ENCODE measurements around the gene CDH4.

DNA sequence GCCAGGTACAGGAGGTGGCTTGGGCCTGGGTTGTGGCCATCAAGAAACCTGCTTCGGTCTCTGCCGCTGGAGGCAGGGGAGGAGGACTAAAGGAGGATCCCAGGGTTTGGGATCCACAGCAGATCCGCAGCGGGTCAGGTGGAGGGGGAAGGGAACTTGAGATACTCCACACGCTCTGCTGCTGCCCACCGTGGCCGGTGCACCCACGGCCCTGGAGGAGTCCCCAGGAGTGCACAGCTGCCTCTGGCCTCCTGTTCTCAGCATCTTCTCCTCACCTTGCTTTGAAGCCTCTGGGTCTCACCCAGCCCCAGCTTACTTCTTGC, 286.8 kb downstream of the CDH4 start:
- TF ChIP-seq, protein P1, sequence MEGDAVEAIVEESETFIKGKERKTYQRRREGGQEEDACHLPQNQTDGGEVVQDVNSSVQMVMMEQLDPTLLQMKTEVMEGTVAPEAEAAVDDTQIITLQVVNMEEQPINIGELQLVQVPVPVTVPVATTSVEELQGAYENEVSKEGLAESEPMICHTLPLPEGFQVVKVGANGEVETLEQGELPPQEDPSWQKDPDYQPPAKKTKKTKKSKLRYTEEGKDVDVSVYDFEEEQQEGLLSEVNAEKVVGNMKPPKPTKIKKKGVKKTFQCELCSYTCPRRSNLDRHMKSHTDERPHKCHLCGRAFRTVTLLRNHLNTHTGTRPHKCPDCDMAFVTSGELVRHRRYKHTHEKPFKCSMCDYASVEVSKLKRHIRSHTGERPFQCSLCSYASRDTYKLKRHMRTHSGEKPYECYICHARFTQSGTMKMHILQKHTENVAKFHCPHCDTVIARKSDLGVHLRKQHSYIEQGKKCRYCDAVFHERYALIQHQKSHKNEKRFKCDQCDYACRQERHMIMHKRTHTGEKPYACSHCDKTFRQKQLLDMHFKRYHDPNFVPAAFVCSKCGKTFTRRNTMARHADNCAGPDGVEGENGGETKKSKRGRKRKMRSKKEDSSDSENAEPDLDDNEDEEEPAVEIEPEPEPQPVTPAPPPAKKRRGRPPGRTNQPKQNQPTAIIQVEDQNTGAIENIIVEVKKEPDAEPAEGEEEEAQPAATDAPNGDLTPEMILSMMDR (IDR thresholded peaks at IDR 0.05): no peak
- no peak for TF ChIP-seq EZH2phosphoT487 (IDR thresholded peaks at IDR 0.05)
- no peak for TF ChIP-seq EZH2 (IDR thresholded peaks at IDR 0.05)

All from neural progenitor cell (in vitro differentiated cells).